22Rv1 (cell line): ENCODE data around the gene WIZ.

Experiments
- ZFX ChIP-seq: fragments of 450-650 bp; IDR thresholded peaks from 2 replicates; pipeline ENCODE4 v1.6.1; 2017; ENCODE audit warnings: antibody characterized with exemption, borderline replicate concordance
- TF ChIP-seq, protein P1 (sequence below): fragments of 450-650 bp; IDR thresholded peaks from 2 replicates; pipeline ENCODE4 v1.5.1; 2017; ENCODE audit warnings: mild to moderate bottlenecking

DNA sequence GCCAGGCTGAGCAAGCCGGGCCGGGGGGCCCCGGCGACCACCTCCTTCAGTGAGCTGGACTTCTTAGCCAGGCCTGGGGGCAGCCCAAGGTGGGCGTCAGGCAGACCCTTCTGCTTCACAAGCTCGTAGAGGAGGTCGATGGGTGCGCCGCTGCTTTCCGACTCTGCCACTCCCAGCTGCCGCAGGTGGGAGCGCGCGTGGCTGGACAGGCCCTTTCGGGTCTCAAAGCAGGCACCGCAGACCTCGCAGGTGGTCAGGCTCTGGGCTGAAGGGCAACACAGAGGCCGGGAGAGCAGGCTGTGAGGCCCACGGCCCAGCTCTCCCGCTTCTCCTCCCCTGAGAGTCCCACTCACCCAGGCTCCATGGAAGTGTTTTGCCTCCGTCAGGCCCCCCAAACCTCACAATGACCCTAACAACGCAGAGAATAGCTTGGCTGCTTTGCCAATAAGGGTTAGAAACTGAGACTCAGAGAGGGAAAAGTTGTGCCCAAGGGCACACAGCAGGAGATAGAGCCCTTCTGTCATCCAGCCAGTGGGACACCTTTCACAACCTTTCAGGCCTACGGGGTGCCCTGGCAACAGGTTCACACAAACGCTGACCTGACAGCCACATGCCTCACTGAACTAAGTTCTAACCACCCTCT is 19.8 kb downstream of the WIZ start:
- TF ChIP-seq, protein P1, sequence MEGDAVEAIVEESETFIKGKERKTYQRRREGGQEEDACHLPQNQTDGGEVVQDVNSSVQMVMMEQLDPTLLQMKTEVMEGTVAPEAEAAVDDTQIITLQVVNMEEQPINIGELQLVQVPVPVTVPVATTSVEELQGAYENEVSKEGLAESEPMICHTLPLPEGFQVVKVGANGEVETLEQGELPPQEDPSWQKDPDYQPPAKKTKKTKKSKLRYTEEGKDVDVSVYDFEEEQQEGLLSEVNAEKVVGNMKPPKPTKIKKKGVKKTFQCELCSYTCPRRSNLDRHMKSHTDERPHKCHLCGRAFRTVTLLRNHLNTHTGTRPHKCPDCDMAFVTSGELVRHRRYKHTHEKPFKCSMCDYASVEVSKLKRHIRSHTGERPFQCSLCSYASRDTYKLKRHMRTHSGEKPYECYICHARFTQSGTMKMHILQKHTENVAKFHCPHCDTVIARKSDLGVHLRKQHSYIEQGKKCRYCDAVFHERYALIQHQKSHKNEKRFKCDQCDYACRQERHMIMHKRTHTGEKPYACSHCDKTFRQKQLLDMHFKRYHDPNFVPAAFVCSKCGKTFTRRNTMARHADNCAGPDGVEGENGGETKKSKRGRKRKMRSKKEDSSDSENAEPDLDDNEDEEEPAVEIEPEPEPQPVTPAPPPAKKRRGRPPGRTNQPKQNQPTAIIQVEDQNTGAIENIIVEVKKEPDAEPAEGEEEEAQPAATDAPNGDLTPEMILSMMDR = no peak
- no peak for TF ChIP-seq ZFX
